ENCODE results near the gene MTUS2. TPM values are rescaled to one million over a fixed set of nuclear protein-coding genes. Genes with fewer than 3 reads are reported as not detected.

Gene MTUS2
- total RNA-seq, 1 experiment from 2014 or later, result 1.7 TPM

GRCh38 chr13:29260684-29261083, 440.5 kb downstream of the MTUS2 start:
- Histone ChIP-seq H3K27me3 (replicated peaks; ENCODE audit: control insufficient read depth, insufficient read depth, low read length) (no peaks in the 10 kb centered on the region; the same call in 1 of the 2 replicates), H3K36me3 (ENCODE audit: control insufficient read depth, insufficient read depth, low read length) (no peaks in the 10 kb centered on the region), H3K4me3 (ENCODE audit: low read depth, low read length) (no peak overlapping the region), H3K9me3 (0 out of 2 replicates have a peak, but pooled peaks cover 5% of the 10 kb centered on the region), H3K4me1 (no peaks in the 10 kb centered on the region)
- no peaks in the 10 kb centered on the region for H3K36me3 Mint-ChIP-seq (ENCODE audit: insufficient read depth, unreplicated experiment)
- H3K27ac Mint-ChIP-seq (ENCODE audit: unreplicated experiment), result no peak overlapping the region
- no TSS peak for BruUV-seq (replicated peaks)
- intact Hi-C loops (cut with micrococcal nuclease; ENCODE audit: unreplicated experiment), result no loop called here
- peaks cover 11% of the 10 kb centered on the region for H3K27me3 Mint-ChIP-seq (ENCODE audit: insufficient read depth, unreplicated experiment)
- peak in 1 of 2 experiments; percentile 6 for TF ChIP-seq CTCF (IDR thresholded peaks at IDR 0.05; ENCODE audit: insufficient read depth in 1 of 2, low read depth in 1 of 2, low read length in 1 of 2, severe bottlenecking in 1 of 2, unreplicated experiment in 1 of 2)
- POLR2A ChIA-PET, result no interaction called here
- no peak overlapping the region for H3K4me3 Mint-ChIP-seq (ENCODE audit: unreplicated experiment)
- DNase-seq, result no peak
- H3K9me3 Mint-ChIP-seq (ENCODE audit: unreplicated experiment), result no peaks in the 10 kb centered on the region
- H3K4me1 Mint-ChIP-seq (ENCODE audit: low read depth, unreplicated experiment), result no peaks in the 10 kb centered on the region
- CTCF ChIA-PET, result no interaction called here

GRCh38 chr13:29266261-29266660, 446.1 kb downstream of the MTUS2 start:
- Histone ChIP-seq H3K9me3 (0 out of 2 replicates have a peak, but pooled peaks cover 5% of the 10 kb centered on the region), H3K4me1 (no peaks in the 10 kb centered on the region), H3K36me3 (ENCODE audit: control insufficient read depth, insufficient read depth, low read length) (no peaks in the 10 kb centered on the region), H3K4me3 (ENCODE audit: low read depth, low read length) (no peak overlapping the region), H3K27me3 (replicated peaks; ENCODE audit: control insufficient read depth, insufficient read depth, low read length) (peaks cover 1% of the 10 kb centered on the region; the same call in 1 of the 2 replicates)
- H3K4me1 Mint-ChIP-seq (ENCODE audit: low read depth, unreplicated experiment), result no peaks in the 10 kb centered on the region
- ChIA-PET POLR2A (no interaction called here), CTCF (no interaction called here)
- intact Hi-C loops (cut with micrococcal nuclease; ENCODE audit: unreplicated experiment), result no loop called here
- peaks cover 21% of the 10 kb centered on the region for H3K27me3 Mint-ChIP-seq (ENCODE audit: insufficient read depth, unreplicated experiment)
- TF ChIP-seq CTCF (IDR thresholded peaks at IDR 0.05; ENCODE audit: insufficient read depth in 1 of 2, low read depth in 1 of 2, low read length in 1 of 2, severe bottlenecking in 1 of 2, unreplicated experiment in 1 of 2), result no peak
- BruUV-seq (replicated peaks), result no TSS peak
- no peak overlapping the region for H3K27ac Mint-ChIP-seq (ENCODE audit: unreplicated experiment)
- DNase-seq, result no peak
- H3K9me3 Mint-ChIP-seq (ENCODE audit: unreplicated experiment), result no peaks in the 10 kb centered on the region
- H3K36me3 Mint-ChIP-seq (ENCODE audit: insufficient read depth, unreplicated experiment), result no peaks in the 10 kb centered on the region
- no peak overlapping the region for H3K4me3 Mint-ChIP-seq (ENCODE audit: unreplicated experiment)

- H3K27me3 ChIP-seq (replicated peaks; ENCODE audit: control insufficient read depth, insufficient read depth, low read length), result peaks cover 1% of the 10 kb centered on the region; the same call in 1 of the 2 replicates
- Mint-ChIP-seq H3K36me3 (ENCODE audit: insufficient read depth, unreplicated experiment) (no peaks in the 10 kb centered on the region), H3K9me3 (ENCODE audit: unreplicated experiment) (no peaks in the 10 kb centered on the region), H3K4me3 (ENCODE audit: unreplicated experiment) (no peak overlapping the region), H3K27me3 (ENCODE audit: insufficient read depth, unreplicated experiment) (peaks cover 24% of the 10 kb centered on the region), H3K27ac (ENCODE audit: unreplicated experiment) (no peak overlapping the region), H3K4me1 (ENCODE audit: low read depth, unreplicated experiment) (no peaks in the 10 kb centered on the region)
- 0 out of 2 replicates have a peak, but pooled peaks cover 5% of the 10 kb centered on the region for H3K9me3 ChIP-seq
- ChIA-PET POLR2A (no interaction called here), CTCF (no interaction called here)
- no peak for TF ChIP-seq CTCF (IDR thresholded peaks at IDR 0.05; ENCODE audit: insufficient read depth in 1 of 2, low read depth in 1 of 2, low read length in 1 of 2, severe bottlenecking in 1 of 2, unreplicated experiment in 1 of 2)
- BruUV-seq (replicated peaks), result no TSS peak
- DNase-seq, result no peak
- no peak overlapping the region for H3K4me3 ChIP-seq (ENCODE audit: low read depth, low read length)
- H3K36me3 ChIP-seq (ENCODE audit: control insufficient read depth, insufficient read depth, low read length), result no peaks in the 10 kb centered on the region
- intact Hi-C loops (cut with micrococcal nuclease; ENCODE audit: unreplicated experiment), result no loop called here
- no peaks in the 10 kb centered on the region for H3K4me1 ChIP-seq
These were observed 446.9 kb downstream of the MTUS2 start for GRCh38 chr13:29266756-29267733.
